ENCODE results near the gene TUBGCP4. TPM values are rescaled to one million over a fixed set of nuclear protein-coding genes. Genes with fewer than 3 reads are reported as not detected.

Gene TUBGCP4
- total RNA-seq, 4 donors from 2014 or later = 12.7 to 25.1 (median 16.0) TPM

- 82 to 100% methylated on average over 2 of the region's 2 CpGs for WGBS, 2 donors (ENCODE audit: low coverage in 1 of 2)
- no peaks in the 10 kb centered on the region for H3K9me3 ChIP-seq
- peak overlapping the region in 1 of 4 donors; percentile 44 for H3K27ac ChIP-seq
- no peak overlapping the region for H3K4me3 ChIP-seq
- no peaks in the 10 kb centered on the region for H3K27me3 ChIP-seq
- no peak for TF ChIP-seq EP300 (IDR thresholded peaks at IDR 0.05; ENCODE audit: low read depth)
- no peak for TF ChIP-seq CTCF (IDR thresholded peaks at IDR 0.05)
- TF ChIP-seq POLR2A (IDR thresholded peaks at IDR 0.05) = no peak
- no peak for TF ChIP-seq POLR2AphosphoS5 (IDR thresholded peaks at IDR 0.05)
- peaks cover 0 to 59% (median 28%) of the 10 kb centered on the region in 4 donors for H3K36me3 ChIP-seq
- in situ Hi-C loops (cut with MboI; ENCODE audit: low pct_ligation_motif_present in 1 of 4, low pct_unique_long_range_greater_than_20kb in 1 of 4, low sequenced_read_pairs in 3 of 4) (no loop called here), intact Hi-C loops (cut with DNase I; ENCODE audit: low total_unique reads) (no loop called here)
- DNase-seq = no peak
- H3K4me1 ChIP-seq = peaks cover 0 to 2% (median 0%) of the 10 kb centered on the region in 4 donors
These were observed 35.9 kb downstream of the TUBGCP4 start for GRCh38 chr15:43406808-43407207.

- Histone ChIP-seq H3K27me3 (no peaks in the 10 kb centered on the region), H3K36me3 (peaks cover 0 to 51% (median 25%) of the 10 kb centered on the region in 4 donors), H3K9me3 (no peaks in the 10 kb centered on the region), H3K4me1 (peaks cover 0 to 2% (median 0%) of the 10 kb centered on the region in 4 donors), H3K27ac (no peak overlapping the region), H3K4me3 (no peak overlapping the region)
- 88 to 100% methylated on average over 1 to 4 of the region's 4 CpGs for WGBS, 2 donors (ENCODE audit: low coverage in 1 of 2)
- intact Hi-C loops (cut with DNase I; ENCODE audit: low total_unique reads) = no loop called here
- TF ChIP-seq EP300 (IDR thresholded peaks at IDR 0.05; ENCODE audit: low read depth) = no peak
- no peak for TF ChIP-seq POLR2A (IDR thresholded peaks at IDR 0.05)
- TF ChIP-seq CTCF (IDR thresholded peaks at IDR 0.05) = no peak
- TF ChIP-seq POLR2AphosphoS5 (IDR thresholded peaks at IDR 0.05) = no peak
- no peak for DNase-seq
- in situ Hi-C loops (cut with MboI; ENCODE audit: low pct_ligation_motif_present in 1 of 4, low pct_unique_long_range_greater_than_20kb in 1 of 4, low sequenced_read_pairs in 3 of 4) = no loop called here
These were observed 37.9 kb downstream of the TUBGCP4 start for GRCh38 chr15:43408789-43409188.

- no peaks in the 10 kb centered on the region for H3K9me3 ChIP-seq
- intact Hi-C loops (cut with DNase I; ENCODE audit: low total_unique reads) (no loop called here), in situ Hi-C loops (cut with MboI; ENCODE audit: low pct_ligation_motif_present in 1 of 4, low pct_unique_long_range_greater_than_20kb in 1 of 4, low sequenced_read_pairs in 3 of 4) (no loop called here)
- H3K36me3 ChIP-seq = peaks cover 0 to 43% (median 19%) of the 10 kb centered on the region in 4 donors
- 80 to 89% methylated on average over 5 of the region's 5 CpGs for WGBS, 2 donors (ENCODE audit: low coverage in 1 of 2)
- H3K27me3 ChIP-seq = no peaks in the 10 kb centered on the region
- H3K27ac ChIP-seq = no peak overlapping the region
- H3K4me3 ChIP-seq = no peak overlapping the region
- H3K4me1 ChIP-seq = peaks cover 0 to 2% (median 0%) of the 10 kb centered on the region in 4 donors
- no peak for DNase-seq
- no peak for TF ChIP-seq POLR2AphosphoS5 (IDR thresholded peaks at IDR 0.05)
- no peak for TF ChIP-seq POLR2A (IDR thresholded peaks at IDR 0.05)
- no peak for TF ChIP-seq EP300 (IDR thresholded peaks at IDR 0.05; ENCODE audit: low read depth)
- TF ChIP-seq CTCF (IDR thresholded peaks at IDR 0.05) = no peak
These were observed 39.8 kb downstream of the TUBGCP4 start for GRCh38 chr15:43410572-43411214.

GRCh38 chr15:43412096-43412495 lies 41.2 kb downstream of the TUBGCP4 start:
- in situ Hi-C loops (cut with MboI; ENCODE audit: low pct_ligation_motif_present in 1 of 4, low pct_unique_long_range_greater_than_20kb in 1 of 4, low sequenced_read_pairs in 3 of 4) (no loop called here), intact Hi-C loops (cut with DNase I; ENCODE audit: low total_unique reads) (no loop called here)
- Histone ChIP-seq H3K27ac (no peak overlapping the region), H3K4me1 (no peaks in the 10 kb centered on the region), H3K36me3 (peaks cover 0 to 44% (median 21%) of the 10 kb centered on the region in 4 donors), H3K4me3 (no peak overlapping the region), H3K27me3 (no peaks in the 10 kb centered on the region), H3K9me3 (no peaks in the 10 kb centered on the region)
- WGBS, 2 donors (ENCODE audit: low coverage in 1 of 2) = 91% methylated on average over 1 of the region's 1 CpG; no CpG with 5 or more reads in 1 of the 2 donors
- no peak for TF ChIP-seq POLR2A (IDR thresholded peaks at IDR 0.05)
- no peak for TF ChIP-seq CTCF (IDR thresholded peaks at IDR 0.05)
- TF ChIP-seq EP300 (IDR thresholded peaks at IDR 0.05; ENCODE audit: low read depth) = no peak
- TF ChIP-seq POLR2AphosphoS5 (IDR thresholded peaks at IDR 0.05) = no peak
- DNase-seq = no peak
